HPDE6-E6E7 (cell line): ENCODE data around the gene SIGLEC10.
A peak's percentile ranks its signal among the peaks of the same experiment; 100 is the strongest.

Experiments
- DNase-seq: peaks from one replicate; pipeline ENCODE4 v3.0.0; 2011; ENCODE audit warnings: missing footprints; ENCODE audit errors: extremely low spot score

Gene SIGLEC10

DNA sequence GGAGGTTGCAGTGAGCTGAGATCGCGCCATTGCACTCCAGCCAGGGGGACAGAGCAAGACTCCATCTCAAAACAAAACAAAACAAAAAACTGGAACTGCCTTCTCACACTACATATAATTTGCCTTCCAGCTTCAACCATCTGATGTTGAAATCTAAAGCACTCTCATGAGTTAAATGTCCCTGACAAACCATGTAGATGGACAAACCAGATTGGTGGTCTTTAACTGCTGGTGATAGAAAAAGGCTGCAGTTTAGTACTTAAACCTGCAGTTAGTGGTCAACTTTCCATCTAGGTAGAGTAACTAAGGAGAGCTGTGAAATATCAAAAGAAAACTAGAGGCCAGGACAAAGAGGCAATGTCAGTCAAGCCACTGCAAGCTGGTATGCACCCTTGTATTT lies 21.3 kb downstream of the SIGLEC10 start:
- no peak for DNase-seq

DNA sequence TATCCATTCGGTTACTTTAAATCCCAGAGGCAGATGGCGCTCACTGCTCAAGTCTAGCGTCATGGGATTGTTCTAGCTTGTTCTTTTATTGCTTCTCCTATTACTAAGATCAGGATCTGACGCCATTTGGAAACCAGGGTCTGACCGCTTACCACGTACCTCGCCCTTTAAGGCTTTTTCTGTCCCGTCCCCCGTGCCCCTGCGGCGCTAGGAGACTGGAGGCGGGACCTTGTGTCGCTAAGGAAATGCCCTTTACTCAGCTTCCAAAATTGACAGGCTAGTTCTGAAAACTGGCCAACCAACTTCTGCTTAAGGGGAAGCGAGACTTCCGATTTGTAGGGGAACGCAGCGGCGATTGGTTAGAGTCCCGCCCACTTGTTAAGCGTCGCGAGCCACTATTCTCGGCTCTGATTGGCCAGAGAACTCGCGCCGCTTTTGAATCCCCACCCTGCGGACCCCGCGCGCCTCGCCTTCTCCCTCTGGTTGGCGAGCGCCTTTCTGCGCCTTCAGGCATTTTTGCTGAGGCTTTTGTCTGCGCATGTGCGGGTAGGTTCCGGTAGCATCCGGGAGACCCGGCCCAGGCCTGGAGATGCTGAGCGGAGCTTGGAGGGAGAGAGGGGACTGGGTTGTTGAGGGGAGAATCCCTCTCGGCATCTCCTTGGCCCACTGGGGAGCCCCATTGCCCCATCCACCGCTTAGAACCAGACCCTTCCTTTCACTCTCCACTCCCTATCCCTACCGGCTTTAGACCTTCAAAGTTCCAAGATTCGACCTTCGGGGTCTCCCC lies 23.2 kb downstream of the SIGLEC10 start:
- peak; percentile 95 for DNase-seq

DNA sequence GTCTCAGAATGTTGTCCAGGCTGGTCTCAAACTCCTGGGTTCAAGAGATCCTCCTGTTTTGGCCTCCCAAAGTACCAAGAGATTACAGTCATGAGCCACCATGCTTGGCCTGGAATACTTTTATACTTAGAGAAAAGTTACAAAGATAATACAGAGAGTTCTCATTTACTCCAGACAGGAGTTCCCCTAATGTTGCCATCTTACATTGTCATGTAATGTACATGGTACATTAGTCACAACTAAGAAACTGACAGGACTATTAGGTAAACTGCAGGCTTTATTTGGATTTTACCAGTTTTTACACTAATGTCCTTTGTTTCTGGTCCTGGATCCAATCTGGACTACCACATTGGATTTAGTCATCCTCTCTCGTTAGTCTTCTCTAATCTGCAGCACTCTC lies 24.7 kb downstream of the SIGLEC10 start:
- no peak for DNase-seq

DNA sequence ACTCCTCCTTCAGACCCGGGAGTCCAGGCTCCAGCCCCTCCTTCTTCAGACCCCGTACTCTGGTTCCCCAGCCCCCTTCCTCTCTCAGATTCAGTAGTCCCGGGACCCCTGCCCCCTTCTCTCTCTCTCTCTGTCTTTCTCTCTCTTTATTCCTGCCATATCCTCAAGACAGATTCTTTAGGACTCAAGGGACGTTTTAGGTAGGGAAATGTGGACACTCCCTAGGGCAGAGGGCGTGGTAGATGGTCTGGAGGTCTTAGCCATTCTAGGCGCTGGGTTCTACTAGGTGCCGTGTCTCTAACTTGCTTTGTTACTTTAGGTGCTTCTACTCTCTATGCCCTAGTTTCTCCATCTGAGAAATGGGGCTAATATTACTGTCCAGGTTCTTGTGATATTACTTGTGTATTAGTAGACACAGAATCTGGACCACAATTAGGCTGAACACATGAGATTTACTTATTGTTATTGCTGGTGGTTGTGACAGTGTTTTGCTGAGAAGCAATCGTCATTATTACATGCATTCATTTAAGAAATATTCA lies 26.3 kb downstream of the SIGLEC10 start:
- no peak for DNase-seq

DNA sequence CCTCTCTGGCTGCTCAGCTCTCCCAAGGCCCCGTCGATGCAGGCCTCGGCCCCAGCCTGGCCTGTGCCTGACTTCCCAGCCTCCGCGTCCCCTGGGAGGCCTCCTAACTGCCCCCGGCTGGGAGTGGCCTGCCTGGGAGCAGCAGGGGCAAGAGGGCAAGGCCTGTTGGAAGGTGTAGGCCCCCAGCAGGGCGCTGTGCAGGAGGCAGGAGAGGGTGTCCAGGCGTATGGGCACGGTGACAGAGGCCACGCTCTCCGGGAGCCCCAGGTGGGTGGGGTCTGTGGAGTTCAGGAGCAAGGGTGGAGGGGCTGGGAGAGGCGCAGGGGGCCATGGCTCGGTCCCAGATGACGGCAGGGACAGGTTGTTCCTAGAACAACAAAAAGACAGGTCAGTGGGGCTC lies 28.3 kb downstream of the SIGLEC10 start:
- no peak for DNase-seq

DNA sequence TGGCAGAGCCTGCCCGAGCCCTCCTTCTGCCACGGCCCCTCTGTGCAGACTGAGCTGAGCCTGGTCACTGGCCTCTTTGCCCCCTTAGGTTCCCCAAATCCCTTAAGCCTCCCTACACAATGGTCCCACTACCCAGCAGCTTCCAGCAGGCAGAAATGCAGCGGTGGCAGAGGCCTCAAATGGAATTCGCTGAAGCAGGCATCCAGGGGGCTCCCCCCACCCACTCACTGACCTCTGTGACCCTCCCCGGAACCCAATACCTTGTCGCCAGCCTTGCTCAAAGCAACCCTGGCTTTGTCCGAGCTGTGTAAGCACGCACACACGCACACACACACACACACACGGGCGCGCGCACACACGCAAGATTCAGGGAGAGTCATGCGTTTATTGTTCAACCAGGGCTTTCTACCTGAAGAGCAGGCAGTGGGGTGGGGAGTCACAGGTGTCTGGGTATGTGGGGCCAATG lies 29.5 kb downstream of the SIGLEC10 start, which contains the start of gene LIM2:
TSS of gene LIM2 (minus strand) at position 51 of the 466 bp plus-strand sequence. CDS start 531 bp downstream, outside the sequence.
- no peak for DNase-seq

DNA sequence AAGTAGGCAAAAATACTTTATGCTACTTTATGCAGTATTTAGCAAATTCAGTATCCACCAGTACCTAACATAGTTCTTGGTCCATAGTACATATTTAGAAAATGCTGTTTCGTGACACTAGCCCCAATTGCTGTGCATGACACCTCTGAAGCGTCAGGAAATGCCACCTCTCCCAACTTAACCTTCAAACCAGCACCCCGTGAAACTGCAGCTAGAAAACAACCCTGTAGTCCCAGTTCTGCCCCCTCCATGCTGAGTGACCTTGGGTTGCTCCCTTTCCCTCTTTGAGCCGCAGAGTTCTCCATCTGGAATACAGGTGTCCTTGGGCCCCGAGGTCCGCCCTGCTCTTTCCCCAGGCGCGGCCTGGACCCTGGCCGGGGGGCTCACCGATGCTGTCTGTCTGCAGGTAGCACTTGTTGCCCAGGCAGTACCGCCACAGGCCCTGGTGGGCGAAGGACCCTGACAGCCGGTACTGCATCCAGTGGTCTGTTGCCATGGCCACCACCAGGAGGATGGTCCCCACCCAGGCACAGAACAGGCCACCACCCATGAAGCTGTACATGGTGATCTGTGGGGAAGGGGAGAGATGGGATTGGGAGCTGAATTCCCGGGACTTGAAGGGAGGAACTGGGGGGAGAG lies 30.4 kb downstream of the SIGLEC10 start:
- no peak for DNase-seq

DNA sequence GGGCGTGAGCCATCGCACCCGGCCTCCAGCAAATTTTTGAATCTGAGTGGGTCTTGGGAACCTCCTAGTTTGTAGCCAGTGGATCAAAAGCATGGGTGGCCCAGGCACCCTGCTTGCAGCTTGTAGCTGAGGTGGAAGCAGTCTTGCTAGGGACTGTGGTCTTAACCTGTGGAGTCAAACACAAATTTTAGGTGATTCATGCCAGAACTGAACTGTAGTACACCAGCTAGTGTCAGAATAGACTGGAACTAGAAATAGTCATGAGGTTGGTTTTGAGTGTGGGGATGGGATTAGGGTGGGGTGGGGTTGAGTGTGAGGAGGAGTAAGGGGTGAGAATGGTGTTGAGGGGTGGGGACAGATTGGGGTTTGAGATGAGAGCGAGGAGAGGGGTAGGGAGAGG lies 35.4 kb downstream of the SIGLEC10 start:
- no peak for DNase-seq

DNA sequence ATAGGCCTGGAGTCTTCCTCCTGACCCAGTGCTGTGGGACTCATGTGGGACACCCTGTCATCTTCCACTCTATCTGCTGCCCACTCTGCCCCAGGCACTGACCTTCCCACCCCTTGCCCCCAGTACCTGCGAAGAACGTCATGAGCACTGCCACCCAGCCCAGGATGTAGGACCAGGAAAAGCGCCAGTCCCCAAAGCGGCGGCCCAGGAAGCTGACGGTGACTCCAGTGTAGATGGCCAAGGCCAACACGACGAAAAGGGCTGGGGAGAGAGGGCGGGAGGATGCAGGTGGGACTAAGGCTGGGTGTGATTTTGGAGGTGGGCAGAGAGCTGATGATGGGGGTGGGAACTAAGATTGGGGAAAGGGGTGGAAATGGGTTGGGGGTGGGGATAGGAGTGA lies 37.1 kb downstream of the SIGLEC10 start:
- DNase-seq = no peak

DNA sequence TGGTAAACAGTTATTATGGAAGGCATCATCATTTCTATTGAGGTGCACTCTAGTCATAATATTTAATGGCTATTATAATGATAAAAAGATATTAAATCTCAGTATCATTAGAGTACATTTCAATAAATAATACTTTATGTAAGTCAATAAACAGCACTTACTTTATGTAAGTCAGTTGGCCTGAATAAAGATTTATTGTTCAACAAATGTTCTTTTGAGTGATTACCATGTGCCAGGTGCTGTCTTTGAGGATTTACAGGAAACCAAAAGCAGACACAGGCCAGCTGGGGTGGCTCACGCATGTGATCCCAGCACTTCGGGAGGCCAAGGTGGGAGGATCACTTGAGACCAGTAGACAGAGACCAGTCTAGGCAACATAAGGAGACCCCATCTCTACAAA lies 40.0 kb downstream of the SIGLEC10 start:
- DNase-seq = no peak

DNA sequence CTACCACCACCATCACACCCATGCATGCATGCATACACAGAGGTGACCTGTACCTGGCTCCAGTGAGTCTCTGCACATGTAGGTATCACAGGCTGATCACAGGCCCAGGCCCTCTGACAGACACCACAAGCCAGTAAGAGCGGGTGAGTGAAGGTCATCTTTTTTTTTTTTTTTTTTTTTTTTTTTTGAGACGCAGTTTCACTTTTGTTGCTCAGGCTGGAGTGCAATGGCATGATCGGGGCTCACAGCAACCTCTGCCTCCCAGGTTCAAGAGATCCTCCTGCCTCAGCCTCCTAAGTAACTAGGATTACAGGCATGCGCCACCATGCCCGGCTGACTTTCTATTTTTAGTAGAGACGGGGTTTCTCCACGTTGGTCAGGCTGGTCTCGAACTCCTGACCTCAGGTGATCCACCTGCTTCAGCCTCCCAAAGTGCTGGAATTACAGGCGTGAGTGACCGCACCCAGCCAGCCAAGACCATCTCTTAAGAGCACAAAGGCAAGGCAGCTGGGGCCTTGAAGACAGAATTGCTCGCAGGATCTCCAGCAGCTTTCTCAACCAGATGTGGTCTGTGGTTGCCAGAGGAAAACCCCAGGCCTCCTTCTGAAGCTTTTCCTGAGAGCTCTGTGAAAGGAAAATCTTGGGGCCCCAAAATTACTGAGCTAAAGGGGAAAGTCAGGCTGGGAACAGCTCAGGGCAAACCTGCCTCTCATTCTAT lies 41.8 kb downstream of the SIGLEC10 start:
- DNase-seq = no peak

DNA sequence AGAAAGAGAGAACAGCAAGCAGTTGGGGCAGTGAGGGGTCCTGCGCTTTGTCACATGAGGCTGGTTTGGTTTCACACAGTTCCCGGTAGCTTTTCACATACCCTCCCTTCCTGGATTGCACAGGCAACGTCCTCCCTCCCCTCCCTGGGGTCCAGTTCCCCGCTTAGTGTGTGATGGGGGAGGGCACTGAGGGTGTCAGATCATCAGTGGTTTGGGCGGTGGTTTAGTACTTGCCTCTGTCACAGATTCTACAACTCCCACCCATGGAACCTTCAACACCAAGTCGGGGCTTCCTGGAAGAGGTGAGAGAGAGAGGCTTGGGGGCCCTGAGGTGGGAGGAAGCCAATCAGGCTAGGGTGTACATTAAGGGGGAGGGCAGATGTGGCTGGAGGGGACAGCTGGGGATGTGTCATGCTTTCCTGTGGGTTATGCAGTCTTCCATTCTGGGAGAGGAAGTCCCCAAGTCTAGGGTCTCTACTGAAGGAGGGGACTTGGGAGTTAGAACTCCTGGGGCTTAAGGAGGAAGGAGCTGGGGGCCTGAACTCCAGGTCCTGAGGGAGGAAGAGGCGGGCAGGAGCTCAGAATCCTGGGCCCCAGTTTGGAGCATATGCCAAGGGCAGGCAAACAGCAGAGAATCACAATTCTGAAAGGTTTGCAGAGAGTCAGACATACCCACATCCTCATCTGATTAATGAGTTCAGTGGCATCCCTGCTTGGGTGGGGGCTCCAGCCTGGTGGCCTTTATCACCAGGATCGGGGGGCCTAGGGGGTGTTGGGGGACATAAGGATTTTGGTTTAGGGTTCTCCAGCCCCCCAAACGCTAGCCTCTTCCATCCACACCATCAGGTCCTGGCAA lies 44.6 kb downstream of the SIGLEC10 start, which contains the start of gene NKG7:
TSS of gene NKG7 (minus strand) at position 6 of the 856 bp plus-strand sequence. CDS start 119 bp downstream, outside the sequence.
- no peak for DNase-seq

DNA sequence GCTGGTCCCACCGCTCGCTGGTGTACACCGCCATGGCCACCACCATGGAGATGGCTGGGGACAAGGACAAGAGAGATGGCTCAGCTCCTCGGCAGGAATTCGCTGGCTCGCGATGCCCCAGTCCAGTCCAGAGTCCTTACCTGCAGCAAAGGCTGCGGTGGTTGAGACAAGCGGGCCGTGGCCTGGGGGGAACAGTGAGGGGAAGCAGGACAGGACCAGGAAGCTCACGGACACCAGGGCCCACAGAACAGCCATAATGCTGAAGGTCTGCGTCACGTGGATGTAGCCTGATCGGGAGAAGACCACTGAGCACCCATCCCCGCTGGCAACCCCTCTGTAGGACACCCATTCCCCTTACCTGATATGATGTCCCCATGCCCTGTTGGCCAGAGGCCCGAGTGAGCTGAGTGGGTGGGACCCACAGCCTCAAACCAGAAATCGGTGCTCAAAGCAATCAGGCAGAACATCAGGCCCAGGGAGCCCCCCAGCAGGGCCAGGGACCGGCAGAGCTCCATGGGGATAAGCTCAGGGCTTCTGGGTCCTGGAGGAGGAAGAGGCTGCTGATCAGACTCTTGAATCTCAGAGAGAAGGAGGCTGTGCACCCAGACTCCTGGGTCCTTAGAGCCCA lies 45.3 kb downstream of the SIGLEC10 start:
- DNase-seq = no peak

DNA sequence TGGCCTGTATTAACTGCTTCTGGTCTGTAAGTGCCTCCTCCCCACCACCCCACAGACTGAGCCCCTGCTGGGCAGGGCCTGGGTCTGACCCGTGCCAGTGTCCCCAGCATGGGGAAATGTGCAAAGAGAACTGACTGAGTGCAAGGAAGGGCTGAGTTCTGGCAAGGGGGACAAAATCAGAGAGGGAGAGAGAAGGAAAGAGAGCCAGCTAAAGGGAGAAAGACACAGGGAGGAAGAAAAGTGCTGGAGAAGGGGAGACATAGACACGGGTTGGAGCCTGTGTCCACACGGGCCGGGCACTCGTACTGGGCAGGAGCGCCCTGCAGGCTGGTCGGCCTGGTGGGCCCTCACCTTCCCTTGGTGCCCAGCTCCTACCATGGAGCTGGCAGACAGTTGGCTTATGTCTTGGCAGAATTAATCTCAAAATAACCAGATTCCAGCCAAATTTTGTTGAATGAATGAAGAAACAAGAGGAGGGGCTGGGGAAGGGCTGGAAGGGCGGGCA lies 46.2 kb downstream of the SIGLEC10 start:
- no peak for DNase-seq

DNA sequence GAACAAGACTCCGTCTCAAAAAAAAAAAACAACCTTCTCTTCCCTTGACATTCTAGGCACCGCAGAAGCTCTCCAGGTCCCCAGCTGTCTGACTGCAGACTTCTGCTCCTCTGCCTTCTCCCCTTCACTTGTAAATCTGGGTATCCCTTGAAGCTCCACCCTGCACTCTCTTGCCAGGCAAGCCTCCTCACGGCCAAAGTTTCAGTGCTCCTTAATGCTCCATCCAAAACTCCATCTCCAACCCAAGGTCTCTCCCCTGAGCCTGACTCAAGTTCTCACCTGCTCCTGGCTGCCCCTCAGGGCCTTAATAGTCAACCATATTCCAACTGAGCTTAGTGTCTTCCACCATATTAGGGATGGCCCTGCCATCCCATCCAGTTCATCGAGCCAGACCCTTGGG lies 47.2 kb downstream of the SIGLEC10 start:
- DNase-seq = no peak

DNA sequence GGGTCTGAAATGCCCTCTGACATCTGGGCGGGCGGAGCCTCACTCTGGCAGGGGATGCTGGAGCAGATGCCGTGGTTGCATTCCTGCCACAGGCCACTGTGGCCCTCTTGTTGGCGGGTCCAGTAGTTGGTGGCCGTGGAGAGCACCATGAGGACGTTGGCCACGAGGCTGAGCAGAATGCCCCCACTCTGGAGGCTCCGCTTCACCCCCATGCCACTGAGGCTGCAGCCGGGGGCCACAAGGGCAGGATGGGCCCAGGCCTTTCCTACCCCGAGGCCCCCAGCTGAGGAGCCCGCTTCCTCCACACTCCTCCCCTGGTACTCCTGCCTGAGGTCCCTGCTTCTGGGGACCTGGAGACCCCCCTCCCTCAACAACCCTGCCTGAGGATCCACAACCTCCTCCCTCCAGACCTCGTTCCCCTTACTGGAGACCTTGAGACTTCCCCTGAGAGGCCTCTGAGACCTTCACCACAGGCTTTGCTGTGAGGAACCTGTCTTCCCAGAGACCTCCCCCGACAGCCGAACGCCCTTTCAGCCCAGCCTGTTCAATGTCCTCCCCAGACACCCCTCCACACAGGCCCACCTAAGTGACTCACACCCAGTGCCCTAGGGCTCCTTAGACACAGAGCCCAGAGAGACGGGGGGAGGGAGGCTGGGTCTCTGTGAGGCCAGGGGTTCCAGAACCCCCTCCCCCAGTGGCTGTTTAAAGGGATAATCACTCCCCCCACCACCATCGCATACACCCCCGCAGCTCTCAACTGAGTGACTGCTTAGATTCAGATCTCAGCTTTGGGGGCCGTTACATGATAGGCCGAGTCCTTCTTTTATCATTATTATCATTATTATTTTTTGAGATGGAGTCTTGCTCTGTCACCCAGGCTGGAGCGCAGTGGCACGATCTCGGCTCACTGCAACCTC lies 48.8 kb downstream of the SIGLEC10 start, which contains the start of gene CLDND2:
TSS of gene CLDND2 (minus strand) at position 638 of the 917 bp plus-strand sequence. CDS start at position 212, 426 bp downstream.
- no peak for DNase-seq

DNA sequence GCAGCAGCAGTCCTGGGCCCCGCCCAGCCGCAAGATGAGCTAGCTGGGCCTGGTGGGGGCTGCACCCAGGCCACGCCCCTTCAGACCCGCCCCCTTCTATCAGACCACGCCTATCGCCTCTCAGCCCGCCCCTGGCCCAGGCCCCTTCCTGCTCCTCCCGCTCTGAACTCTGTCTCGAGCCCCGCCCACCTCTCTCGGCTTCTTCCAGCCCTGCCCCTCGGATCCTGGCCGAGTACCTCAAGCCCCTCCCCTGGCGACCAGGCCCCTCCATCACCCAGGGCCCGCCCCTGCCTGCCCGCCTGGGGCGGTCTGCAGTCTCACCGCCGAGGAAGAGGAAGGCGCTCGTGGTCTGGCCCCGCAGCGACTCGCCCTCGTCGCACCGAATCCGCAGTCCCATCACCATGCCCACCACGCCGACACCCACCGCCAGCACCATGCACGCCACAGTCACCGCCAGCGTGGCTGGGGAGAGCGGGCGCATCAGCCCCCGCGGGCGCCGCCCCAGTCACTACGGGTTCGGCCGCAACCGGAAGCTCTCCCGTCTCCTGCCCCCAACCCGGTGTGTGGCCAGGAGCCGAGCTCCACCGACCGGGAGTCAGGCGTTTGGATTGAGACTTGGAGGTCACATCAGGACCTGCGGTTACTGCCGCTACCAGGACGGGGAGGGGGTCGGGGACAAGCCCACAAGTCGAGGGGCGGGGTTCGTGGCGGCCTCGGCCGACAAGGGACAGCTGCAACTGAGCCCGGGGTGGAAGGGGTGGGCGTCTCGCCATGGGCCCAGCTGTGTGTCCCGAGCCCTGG lies 49.7 kb downstream of the SIGLEC10 start:
- peak; percentile 92 for DNase-seq

DNA sequence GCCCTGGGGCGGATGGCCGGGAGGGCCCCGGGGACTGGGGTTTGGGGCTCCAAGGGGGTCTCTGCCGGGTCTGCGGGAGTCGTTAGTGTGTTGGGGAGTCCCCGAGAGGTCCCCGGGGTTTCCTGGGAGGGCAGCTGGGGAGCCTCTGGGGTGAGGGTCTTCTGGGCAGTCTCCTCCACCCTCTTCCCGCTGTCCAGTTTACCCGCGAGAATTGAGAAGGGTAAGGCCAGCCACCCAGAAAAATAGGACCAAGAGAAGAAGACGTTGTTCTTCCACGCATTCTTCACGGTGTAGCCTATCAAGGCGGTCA lies 50.2 kb downstream of the SIGLEC10 start:
- no peak for DNase-seq
